WTC11 (cell line): Measurements from ENCODE around the gene SLC10A1. TPM values are rescaled to one million over a fixed set of nuclear protein-coding genes. Genes with fewer than 3 reads are reported as not detected.
A peak's percentile ranks its signal among the peaks of the same experiment; 100 is the strongest.

Experiments used
- ATAC-seq: fragments of 200-7000 bp; cut with Tn5 transposase; 2 replicates; pipeline ENCODE4 v1.10.0; 2021; ENCODE audit warnings: mild to moderate bottlenecking, moderate library complexity
- CTCF ChIA-PET: fragments of 300-600 bp; sonication (Branson Sonifier 250); formaldehyde crosslinking; loops from one replicate; lab custom pipeline; 2021; ENCODE audit warnings: antibody characterized with exemption; lab: Charles Lee
- POLR2A ChIA-PET: fragments of 350-600 bp; sonication (Branson Sonifier 250); formaldehyde crosslinking; loops from one replicate; lab custom pipeline; 2021; ENCODE audit warnings: antibody characterized with exemption; lab: Charles Lee
- DNase-seq: peaks from one replicate; pipeline ENCODE4 v3.0.0; 2021; ENCODE audit warnings: low spot score
- H3K27ac Mint-ChIP-seq: 2 replicates; pipeline ENCODE4 v1.8.0; 2021; ENCODE audit warnings: mixed read lengths
- H3K27me3 Mint-ChIP-seq: 2 replicates; pipeline ENCODE4 v1.8.0; 2021; ENCODE audit warnings: low read depth, mild to moderate bottlenecking, moderate library complexity, mixed read lengths
- H3K36me3 Mint-ChIP-seq: 2 replicates; pipeline ENCODE4 v1.8.0; 2021; ENCODE audit warnings: mixed read lengths
- H3K4me1 Mint-ChIP-seq: 2 replicates; pipeline ENCODE4 v1.8.0; 2022; ENCODE audit warnings: mixed read lengths
- H3K4me3 Mint-ChIP-seq: 2 replicates; pipeline ENCODE4 v1.8.0; 2021; ENCODE audit warnings: mild to moderate bottlenecking, moderate library complexity, mixed read lengths
- H3K9me3 Mint-ChIP-seq: 2 replicates; pipeline ENCODE4 v1.8.0; 2021; ENCODE audit warnings: mixed read lengths
- ATF1 ChIP-seq: sonication (generic); formaldehyde crosslinking; IDR thresholded peaks from 2 replicates; pipeline ENCODE4 v1.8.1; 2023; ENCODE audit warnings: mild to moderate bottlenecking, moderate library complexity, missing genetic modification reagents
- CBFB ChIP-seq: sonication (generic); formaldehyde crosslinking; IDR thresholded peaks from 2 replicates; pipeline ENCODE4 v1.8.1; 2022; ENCODE audit warnings: mild to moderate bottlenecking, low read depth, missing genetic modification reagents
- EMX1 ChIP-seq: fragments of 250-450 bp; sonication (Bioruptor Pico); IDR thresholded peaks from 2 replicates; pipeline ENCODE4 v1.8.0; 2021; ENCODE audit warnings: mild to moderate bottlenecking
- GRHL2 ChIP-seq: fragments of 250-450 bp; sonication (Bioruptor Pico); IDR thresholded peaks from 2 replicates; pipeline ENCODE4 v1.8.0; 2022; ENCODE audit warnings: mild to moderate bottlenecking, moderate library complexity; ENCODE audit not compliant: insufficient replicate concordance, severe bottlenecking
- KAT7 ChIP-seq: sonication (generic); formaldehyde crosslinking; IDR thresholded peaks from 2 replicates; pipeline ENCODE4 v1.8.1; 2023; ENCODE audit warnings: missing genetic modification reagents, mild to moderate bottlenecking, borderline replicate concordance
- NR1H2 ChIP-seq: sonication (generic); formaldehyde crosslinking; IDR thresholded peaks from 2 replicates; pipeline ENCODE4 v1.9.0; 2021; ENCODE audit warnings: mild to moderate bottlenecking, moderate library complexity, missing genetic modification reagents
- PRRX2 ChIP-seq: fragments of 250-450 bp; sonication (Bioruptor Pico); IDR thresholded peaks from 2 replicates; pipeline ENCODE4 v1.8.0; 2021; ENCODE audit warnings: mild to moderate bottlenecking
- TCF7 ChIP-seq: sonication (generic); formaldehyde crosslinking; IDR thresholded peaks from 2 replicates; pipeline ENCODE4 v1.8.0; 2022; ENCODE audit warnings: mild to moderate bottlenecking, low read depth, missing genetic modification reagents, moderate library complexity
- ZNF138 ChIP-seq: sonication (generic); formaldehyde crosslinking; conservative IDR thresholded peaks from 2 replicates; pipeline ENCODE4 v1.8.1; 2022; ENCODE audit warnings: mild to moderate bottlenecking, moderate library complexity, missing genetic modification reagents
- ZNF232 ChIP-seq: sonication (generic); formaldehyde crosslinking; IDR thresholded peaks from 2 replicates; pipeline ENCODE4 v1.8.0; 2022; ENCODE audit warnings: mild to moderate bottlenecking, missing genetic modification reagents
- ZNF396 ChIP-seq: fragments of 250-450 bp; sonication (Bioruptor Pico); IDR thresholded peaks from 2 replicates; pipeline ENCODE4 v1.8.0; 2021; ENCODE audit warnings: mild to moderate bottlenecking, moderate library complexity, borderline replicate concordance
- total RNA-seq: library from RNA; stranded (reverse); gene quantifications from 3 replicates; pipeline ENCODE4 v1.2.3, GENCODE V29; 2021
- TF ChIP-seq, protein P1 (sequence below): sonication (generic); formaldehyde crosslinking; IDR thresholded peaks from 2 replicates; pipeline ENCODE4 v1.8.1; 2022; ENCODE audit warnings: missing genetic modification reagents, borderline replicate concordance
- TF ChIP-seq, protein P2 (sequence below): sonication (generic); formaldehyde crosslinking; IDR thresholded peaks from 2 replicates; pipeline ENCODE4 v1.8.0; 2022; ENCODE audit warnings: mild to moderate bottlenecking, missing genetic modification reagents
- TF ChIP-seq, protein P3 (sequence below): sonication (generic); formaldehyde crosslinking; conservative IDR thresholded peaks from 2 replicates; pipeline ENCODE4 v1.8.1; 2023; ENCODE audit warnings: mild to moderate bottlenecking, low read depth, missing genetic modification reagents, moderate library complexity
- TF ChIP-seq, protein P4 (sequence below): sonication (generic); formaldehyde crosslinking; IDR thresholded peaks from 2 replicates; pipeline ENCODE4 v1.8.1; 2022; ENCODE audit warnings: low read depth, missing genetic modification reagents, borderline replicate concordance
- TF ChIP-seq, protein P5 (sequence below): fragments of 250-450 bp; sonication (Bioruptor Pico); IDR thresholded peaks from 2 replicates; pipeline ENCODE4 v1.8.0; 2021; ENCODE audit warnings: mild to moderate bottlenecking
- TF ChIP-seq, protein P6 (sequence below): fragments of 250-450 bp; sonication (Bioruptor Pico); IDR thresholded peaks from 2 replicates; pipeline ENCODE4 v1.9.0; 2021; ENCODE audit warnings: mild to moderate bottlenecking
- TF ChIP-seq, protein P7 (sequence below): sonication (generic); formaldehyde crosslinking; conservative IDR thresholded peaks from 2 replicates; pipeline ENCODE4 v1.8.1; 2022; ENCODE audit warnings: mild to moderate bottlenecking, missing genetic modification reagents
- TF ChIP-seq, protein P8 (sequence below): fragments of 200-600 bp; IDR thresholded peaks from 2 replicates; pipeline ENCODE4 v1.8.0; 2022; ENCODE audit warnings: antibody characterized with exemption

SLC10A1 gene
- total RNA-seq, 1 experiment from 2014 or later = 0.09 TPM

DNA sequence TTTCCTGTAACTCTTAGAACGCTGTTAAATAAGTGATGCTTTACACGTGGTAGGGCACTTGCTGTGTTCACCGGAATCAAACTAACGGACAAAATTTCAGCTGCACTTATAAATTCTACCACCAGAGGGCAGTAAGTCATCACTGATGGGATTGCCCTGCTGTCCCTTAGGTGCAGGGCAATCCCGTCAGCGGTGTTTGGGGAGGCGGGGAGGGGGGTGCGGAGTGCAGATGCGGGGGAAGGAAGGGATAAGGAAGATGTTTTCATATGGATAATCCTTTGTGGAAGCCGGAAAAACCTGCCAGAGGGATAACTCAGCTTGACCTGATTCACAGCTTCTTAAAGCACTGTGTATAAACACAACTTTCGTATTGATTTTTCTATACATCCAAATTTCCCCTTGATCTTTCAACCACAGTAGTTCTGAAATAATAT is 21.7 kb upstream of the SLC10A1 start:
- POLR2A ChIA-PET = no interaction called here

DNA sequence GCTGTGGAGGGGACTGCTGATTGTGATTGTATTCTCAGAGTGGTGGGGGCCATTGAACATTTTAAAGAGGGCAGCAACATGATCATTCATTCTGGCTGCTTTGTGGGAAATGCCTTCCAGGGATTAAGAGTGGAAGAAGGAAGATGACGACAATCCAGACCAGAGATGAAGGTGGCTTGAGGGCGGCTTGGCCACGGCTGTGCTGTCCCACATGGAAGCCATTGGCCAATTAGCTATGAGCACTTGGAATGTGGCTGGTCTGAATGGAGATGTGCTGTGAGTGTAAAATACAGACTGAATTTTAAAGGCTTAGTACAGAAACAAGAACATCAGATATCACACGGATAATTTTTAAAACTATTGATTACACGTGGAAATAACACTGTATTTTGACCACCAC is 19.2 kb upstream of the SLC10A1 start:
- POLR2A ChIA-PET = no interaction called here
- DNase-seq (no peak), ATAC-seq (no peak)
- no peak overlapping the region for H3K27ac Mint-ChIP-seq
- H3K36me3 Mint-ChIP-seq = no peaks in the 10 kb centered on the region
- peaks cover 2% of the 10 kb centered on the region; the same call in 1 of the 2 replicates for H3K4me1 Mint-ChIP-seq
- no peaks in the 10 kb centered on the region for H3K27me3 Mint-ChIP-seq
- H3K9me3 Mint-ChIP-seq = peaks cover 23% of the 10 kb centered on the region
- H3K4me3 Mint-ChIP-seq = no peak overlapping the region
- CTCF ChIA-PET = interaction anchor here (0.9 to 6.8 kb wide), 2 partner anchors 212 to 233 kb away, joined by 3 to 76 read pairs; no protein-coding TSS in a partner anchor
- TF ChIP-seq, protein P1, sequence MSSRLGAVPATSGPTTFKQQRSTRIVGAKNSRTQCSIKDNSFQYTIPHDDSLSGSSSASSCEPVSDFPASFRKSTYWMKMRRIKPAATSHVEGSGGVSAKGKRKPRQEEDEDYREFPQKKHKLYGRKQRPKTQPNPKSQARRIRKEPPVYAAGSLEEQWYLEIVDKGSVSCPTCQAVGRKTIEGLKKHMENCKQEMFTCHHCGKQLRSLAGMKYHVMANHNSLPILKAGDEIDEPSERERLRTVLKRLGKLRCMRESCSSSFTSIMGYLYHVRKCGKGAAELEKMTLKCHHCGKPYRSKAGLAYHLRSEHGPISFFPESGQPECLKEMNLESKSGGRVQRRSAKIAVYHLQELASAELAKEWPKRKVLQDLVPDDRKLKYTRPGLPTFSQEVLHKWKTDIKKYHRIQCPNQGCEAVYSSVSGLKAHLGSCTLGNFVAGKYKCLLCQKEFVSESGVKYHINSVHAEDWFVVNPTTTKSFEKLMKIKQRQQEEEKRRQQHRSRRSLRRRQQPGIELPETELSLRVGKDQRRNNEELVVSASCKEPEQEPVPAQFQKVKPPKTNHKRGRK = no peak
- TF ChIP-seq, protein P2, sequence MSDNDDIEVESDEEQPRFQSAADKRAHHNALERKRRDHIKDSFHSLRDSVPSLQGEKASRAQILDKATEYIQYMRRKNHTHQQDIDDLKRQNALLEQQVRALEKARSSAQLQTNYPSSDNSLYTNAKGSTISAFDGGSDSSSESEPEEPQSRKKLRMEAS (CRISPR knock-in tag) = no peak
- TF ChIP-seq, protein P3, sequence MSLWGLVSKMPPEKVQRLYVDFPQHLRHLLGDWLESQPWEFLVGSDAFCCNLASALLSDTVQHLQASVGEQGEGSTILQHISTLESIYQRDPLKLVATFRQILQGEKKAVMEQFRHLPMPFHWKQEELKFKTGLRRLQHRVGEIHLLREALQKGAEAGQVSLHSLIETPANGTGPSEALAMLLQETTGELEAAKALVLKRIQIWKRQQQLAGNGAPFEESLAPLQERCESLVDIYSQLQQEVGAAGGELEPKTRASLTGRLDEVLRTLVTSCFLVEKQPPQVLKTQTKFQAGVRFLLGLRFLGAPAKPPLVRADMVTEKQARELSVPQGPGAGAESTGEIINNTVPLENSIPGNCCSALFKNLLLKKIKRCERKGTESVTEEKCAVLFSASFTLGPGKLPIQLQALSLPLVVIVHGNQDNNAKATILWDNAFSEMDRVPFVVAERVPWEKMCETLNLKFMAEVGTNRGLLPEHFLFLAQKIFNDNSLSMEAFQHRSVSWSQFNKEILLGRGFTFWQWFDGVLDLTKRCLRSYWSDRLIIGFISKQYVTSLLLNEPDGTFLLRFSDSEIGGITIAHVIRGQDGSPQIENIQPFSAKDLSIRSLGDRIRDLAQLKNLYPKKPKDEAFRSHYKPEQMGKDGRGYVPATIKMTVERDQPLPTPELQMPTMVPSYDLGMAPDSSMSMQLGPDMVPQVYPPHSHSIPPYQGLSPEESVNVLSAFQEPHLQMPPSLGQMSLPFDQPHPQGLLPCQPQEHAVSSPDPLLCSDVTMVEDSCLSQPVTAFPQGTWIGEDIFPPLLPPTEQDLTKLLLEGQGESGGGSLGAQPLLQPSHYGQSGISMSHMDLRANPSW (CRISPR knock-in tag) = no peak
- no peak for TF ChIP-seq EMX1
- no peak for TF ChIP-seq CBFB (CRISPR knock-in tag)
- TF ChIP-seq, protein P4, sequence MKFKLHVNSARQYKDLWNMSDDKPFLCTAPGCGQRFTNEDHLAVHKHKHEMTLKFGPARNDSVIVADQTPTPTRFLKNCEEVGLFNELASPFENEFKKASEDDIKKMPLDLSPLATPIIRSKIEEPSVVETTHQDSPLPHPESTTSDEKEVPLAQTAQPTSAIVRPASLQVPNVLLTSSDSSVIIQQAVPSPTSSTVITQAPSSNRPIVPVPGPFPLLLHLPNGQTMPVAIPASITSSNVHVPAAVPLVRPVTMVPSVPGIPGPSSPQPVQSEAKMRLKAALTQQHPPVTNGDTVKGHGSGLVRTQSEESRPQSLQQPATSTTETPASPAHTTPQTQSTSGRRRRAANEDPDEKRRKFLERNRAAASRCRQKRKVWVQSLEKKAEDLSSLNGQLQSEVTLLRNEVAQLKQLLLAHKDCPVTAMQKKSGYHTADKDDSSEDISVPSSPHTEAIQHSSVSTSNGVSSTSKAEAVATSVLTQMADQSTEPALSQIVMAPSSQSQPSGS (CRISPR knock-in tag) = no peak
- TF ChIP-seq TCF7 (CRISPR knock-in tag) = no peak
- TF ChIP-seq, protein P5, sequence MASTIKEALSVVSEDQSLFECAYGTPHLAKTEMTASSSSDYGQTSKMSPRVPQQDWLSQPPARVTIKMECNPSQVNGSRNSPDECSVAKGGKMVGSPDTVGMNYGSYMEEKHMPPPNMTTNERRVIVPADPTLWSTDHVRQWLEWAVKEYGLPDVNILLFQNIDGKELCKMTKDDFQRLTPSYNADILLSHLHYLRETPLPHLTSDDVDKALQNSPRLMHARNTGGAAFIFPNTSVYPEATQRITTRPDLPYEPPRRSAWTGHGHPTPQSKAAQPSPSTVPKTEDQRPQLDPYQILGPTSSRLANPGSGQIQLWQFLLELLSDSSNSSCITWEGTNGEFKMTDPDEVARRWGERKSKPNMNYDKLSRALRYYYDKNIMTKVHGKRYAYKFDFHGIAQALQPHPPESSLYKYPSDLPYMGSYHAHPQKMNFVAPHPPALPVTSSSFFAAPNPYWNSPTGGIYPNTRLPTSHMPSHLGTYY (CRISPR knock-in tag) = no peak
- TF ChIP-seq ZNF232 (CRISPR knock-in tag) = no peak
- TF ChIP-seq ZNF396 (CRISPR knock-in tag) = no peak
- no peak for TF ChIP-seq NR1H2 (CRISPR knock-in tag)
- no peak for TF ChIP-seq ATF1 (CRISPR knock-in tag)
- no peak for TF ChIP-seq ZNF138 (CRISPR knock-in tag)
- TF ChIP-seq, protein P6, sequence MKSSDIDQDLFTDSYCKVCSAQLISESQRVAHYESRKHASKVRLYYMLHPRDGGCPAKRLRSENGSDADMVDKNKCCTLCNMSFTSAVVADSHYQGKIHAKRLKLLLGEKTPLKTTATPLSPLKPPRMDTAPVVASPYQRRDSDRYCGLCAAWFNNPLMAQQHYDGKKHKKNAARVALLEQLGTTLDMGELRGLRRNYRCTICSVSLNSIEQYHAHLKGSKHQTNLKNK (CRISPR knock-in tag) = no peak
- no peak for TF ChIP-seq GRHL2 (CRISPR knock-in tag)
- no peak for TF ChIP-seq PRRX2 (CRISPR knock-in tag)
- TF ChIP-seq, protein P7, sequence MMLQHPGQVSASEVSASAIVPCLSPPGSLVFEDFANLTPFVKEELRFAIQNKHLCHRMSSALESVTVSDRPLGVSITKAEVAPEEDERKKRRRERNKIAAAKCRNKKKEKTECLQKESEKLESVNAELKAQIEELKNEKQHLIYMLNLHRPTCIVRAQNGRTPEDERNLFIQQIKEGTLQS (CRISPR knock-in tag) = no peak
- TF ChIP-seq KAT7 (CRISPR knock-in tag) = no peak

More for the DNA sequence above, 21.7 kb upstream of the SLC10A1 start:
- ATAC-seq (peak; percentile 87), DNase-seq (peak; percentile 60)
- H3K4me3 Mint-ChIP-seq = no peak overlapping the region
- no peaks in the 10 kb centered on the region for H3K36me3 Mint-ChIP-seq
- peaks cover 2% of the 10 kb centered on the region; the same call in 1 of the 2 replicates for H3K4me1 Mint-ChIP-seq
- TF ChIP-seq, protein P8, sequence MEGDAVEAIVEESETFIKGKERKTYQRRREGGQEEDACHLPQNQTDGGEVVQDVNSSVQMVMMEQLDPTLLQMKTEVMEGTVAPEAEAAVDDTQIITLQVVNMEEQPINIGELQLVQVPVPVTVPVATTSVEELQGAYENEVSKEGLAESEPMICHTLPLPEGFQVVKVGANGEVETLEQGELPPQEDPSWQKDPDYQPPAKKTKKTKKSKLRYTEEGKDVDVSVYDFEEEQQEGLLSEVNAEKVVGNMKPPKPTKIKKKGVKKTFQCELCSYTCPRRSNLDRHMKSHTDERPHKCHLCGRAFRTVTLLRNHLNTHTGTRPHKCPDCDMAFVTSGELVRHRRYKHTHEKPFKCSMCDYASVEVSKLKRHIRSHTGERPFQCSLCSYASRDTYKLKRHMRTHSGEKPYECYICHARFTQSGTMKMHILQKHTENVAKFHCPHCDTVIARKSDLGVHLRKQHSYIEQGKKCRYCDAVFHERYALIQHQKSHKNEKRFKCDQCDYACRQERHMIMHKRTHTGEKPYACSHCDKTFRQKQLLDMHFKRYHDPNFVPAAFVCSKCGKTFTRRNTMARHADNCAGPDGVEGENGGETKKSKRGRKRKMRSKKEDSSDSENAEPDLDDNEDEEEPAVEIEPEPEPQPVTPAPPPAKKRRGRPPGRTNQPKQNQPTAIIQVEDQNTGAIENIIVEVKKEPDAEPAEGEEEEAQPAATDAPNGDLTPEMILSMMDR = peak; percentile 89
- no peak for TF ChIP-seq TCF7 (CRISPR knock-in tag)
- no peaks in the 10 kb centered on the region for H3K27me3 Mint-ChIP-seq
- no peak overlapping the region for H3K27ac Mint-ChIP-seq
- CTCF ChIA-PET = interaction anchor here (0.6 to 6.8 kb wide), 17 partner anchors 42 to 499 kb away, joined by 3 to 76 read pairs (median 4); partner anchors contain the start of gene SMOC1
- peaks cover under 1% of the 10 kb centered on the region; the same call in 1 of the 2 replicates for H3K9me3 Mint-ChIP-seq
